ENCODE measurements around the gene GPD1L.

The GPD1L gene

DNA sequence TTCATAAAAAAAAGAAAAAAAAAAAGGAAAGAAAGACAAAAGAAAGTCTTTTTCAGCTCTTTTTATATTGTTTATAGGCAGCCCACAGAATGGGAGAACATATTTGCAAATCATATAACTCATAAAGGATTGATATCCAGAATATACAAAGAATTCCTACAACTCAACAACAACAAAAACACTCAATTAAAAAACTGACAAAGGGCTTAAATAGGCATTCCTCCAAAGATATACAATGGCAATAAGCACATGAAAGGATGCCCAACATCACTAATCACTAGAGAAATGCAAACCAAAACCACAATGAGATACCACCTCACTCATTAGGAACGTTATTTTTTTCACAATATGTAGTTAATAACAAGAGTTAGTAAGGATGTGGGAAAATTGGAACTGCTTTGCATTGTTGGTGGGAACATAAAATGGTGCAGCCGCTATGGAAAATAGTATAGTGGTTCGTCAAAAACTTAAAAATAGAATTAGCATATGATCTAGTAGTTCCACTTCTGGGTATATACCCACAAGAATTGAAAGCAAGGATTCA, 77.8 kb downstream of the GPD1L start:
- no peak for ATAC-seq
- TF ChIP-seq, protein P1, sequence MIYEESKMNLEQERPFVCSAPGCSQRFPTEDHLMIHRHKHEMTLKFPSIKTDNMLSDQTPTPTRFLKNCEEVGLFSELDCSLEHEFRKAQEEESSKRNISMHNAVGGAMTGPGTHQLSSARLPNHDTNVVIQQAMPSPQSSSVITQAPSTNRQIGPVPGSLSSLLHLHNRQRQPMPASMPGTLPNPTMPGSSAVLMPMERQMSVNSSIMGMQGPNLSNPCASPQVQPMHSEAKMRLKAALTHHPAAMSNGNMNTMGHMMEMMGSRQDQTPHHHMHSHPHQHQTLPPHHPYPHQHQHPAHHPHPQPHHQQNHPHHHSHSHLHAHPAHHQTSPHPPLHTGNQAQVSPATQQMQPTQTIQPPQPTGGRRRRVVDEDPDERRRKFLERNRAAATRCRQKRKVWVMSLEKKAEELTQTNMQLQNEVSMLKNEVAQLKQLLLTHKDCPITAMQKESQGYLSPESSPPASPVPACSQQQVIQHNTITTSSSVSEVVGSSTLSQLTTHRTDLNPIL (CRISPR knock-in tag; IDR thresholded peaks at IDR 0.05; ENCODE audit: low read depth): no peak
- TF ChIP-seq OSR1 (CRISPR knock-in tag; IDR thresholded peaks at IDR 0.05) (no peak), SNAI2 (CRISPR knock-in tag; IDR thresholded peaks at IDR 0.05) (no peak), ESRRG (CRISPR knock-in tag; IDR thresholded peaks at IDR 0.05) (no peak), RARB (CRISPR knock-in tag; IDR thresholded peaks at IDR 0.05) (no peak), ISL1 (CRISPR knock-in tag; IDR thresholded peaks at IDR 0.05) (no peak), CSRNP3 (CRISPR knock-in tag; IDR thresholded peaks at IDR 0.05) (no peak), ZNF8 (CRISPR knock-in tag; IDR thresholded peaks at IDR 0.05) (no peak), PPARA (CRISPR knock-in tag; IDR thresholded peaks at IDR 0.05; ENCODE audit: borderline replicate concordance) (no peak), GLIS3 (CRISPR knock-in tag; IDR thresholded peaks at IDR 0.05) (no peak), TCF4 (CRISPR knock-in tag; IDR thresholded peaks at IDR 0.05; ENCODE audit: borderline replicate concordance) (no peak)
- TF ChIP-seq, protein P2, sequence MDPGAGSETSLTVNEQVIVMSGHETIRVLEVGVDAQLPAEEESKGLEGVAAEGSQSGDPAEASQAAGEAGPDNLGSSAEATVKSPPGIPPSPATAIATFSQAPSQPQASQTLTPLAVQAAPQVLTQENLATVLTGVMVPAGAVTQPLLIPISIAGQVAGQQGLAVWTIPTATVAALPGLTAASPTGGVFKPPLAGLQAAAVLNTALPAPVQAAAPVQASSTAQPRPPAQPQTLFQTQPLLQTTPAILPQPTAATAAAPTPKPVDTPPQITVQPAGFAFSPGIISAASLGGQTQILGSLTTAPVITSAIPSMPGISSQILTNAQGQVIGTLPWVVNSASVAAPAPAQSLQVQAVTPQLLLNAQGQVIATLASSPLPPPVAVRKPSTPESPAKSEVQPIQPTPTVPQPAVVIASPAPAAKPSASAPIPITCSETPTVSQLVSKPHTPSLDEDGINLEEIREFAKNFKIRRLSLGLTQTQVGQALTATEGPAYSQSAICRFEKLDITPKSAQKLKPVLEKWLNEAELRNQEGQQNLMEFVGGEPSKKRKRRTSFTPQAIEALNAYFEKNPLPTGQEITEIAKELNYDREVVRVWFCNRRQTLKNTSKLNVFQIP (CRISPR knock-in tag; IDR thresholded peaks at IDR 0.05; ENCODE audit: borderline replicate concordance, low read depth): no peak

DNA sequence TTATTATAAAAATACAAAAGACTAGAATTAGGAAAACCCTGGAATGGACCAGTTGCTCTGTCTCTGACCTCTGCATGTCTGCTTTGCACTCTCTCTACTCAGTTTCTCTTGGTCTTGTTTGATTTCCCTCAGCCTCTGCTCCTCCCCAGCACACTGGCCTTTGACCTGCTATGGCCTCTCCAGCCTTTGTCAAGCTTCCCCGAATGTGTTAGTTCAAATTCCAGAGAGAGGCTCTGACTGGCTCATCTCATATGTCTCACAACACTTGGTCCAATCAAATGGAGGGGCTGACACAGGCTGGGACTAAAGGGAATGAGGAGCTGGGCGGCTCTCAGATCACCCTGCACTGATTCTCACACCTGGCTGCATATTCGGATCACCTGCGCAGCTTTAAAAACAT, 79.7 kb downstream of the GPD1L start:
- no peak for TF ChIP-seq TCF4 (CRISPR knock-in tag; IDR thresholded peaks at IDR 0.05; ENCODE audit: borderline replicate concordance)
- TF ChIP-seq, protein P3, sequence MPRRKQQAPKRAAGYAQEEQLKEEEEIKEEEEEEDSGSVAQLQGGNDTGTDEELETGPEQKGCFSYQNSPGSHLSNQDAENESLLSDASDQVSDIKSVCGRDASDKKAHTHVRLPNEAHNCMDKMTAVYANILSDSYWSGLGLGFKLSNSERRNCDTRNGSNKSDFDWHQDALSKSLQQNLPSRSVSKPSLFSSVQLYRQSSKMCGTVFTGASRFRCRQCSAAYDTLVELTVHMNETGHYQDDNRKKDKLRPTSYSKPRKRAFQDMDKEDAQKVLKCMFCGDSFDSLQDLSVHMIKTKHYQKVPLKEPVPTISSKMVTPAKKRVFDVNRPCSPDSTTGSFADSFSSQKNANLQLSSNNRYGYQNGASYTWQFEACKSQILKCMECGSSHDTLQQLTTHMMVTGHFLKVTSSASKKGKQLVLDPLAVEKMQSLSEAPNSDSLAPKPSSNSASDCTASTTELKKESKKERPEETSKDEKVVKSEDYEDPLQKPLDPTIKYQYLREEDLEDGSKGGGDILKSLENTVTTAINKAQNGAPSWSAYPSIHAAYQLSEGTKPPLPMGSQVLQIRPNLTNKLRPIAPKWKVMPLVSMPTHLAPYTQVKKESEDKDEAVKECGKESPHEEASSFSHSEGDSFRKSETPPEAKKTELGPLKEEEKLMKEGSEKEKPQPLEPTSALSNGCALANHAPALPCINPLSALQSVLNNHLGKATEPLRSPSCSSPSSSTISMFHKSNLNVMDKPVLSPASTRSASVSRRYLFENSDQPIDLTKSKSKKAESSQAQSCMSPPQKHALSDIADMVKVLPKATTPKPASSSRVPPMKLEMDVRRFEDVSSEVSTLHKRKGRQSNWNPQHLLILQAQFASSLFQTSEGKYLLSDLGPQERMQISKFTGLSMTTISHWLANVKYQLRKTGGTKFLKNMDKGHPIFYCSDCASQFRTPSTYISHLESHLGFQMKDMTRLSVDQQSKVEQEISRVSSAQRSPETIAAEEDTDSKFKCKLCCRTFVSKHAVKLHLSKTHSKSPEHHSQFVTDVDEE (CRISPR knock-in tag; IDR thresholded peaks at IDR 0.05): no peak
- TF ChIP-seq ZNF565 (CRISPR knock-in tag; conservative IDR thresholded peaks at IDR 0.05; ENCODE audit: low read depth): no peak
- no peak for TF ChIP-seq CSRNP3 (CRISPR knock-in tag; IDR thresholded peaks at IDR 0.05)
- no peak for TF ChIP-seq ISL1 (CRISPR knock-in tag; IDR thresholded peaks at IDR 0.05)
- no peak for TF ChIP-seq ZC3H10 (CRISPR knock-in tag; IDR thresholded peaks at IDR 0.05)
- no peak for TF ChIP-seq SNAI2 (CRISPR knock-in tag; IDR thresholded peaks at IDR 0.05)
- TF ChIP-seq ESRRG (CRISPR knock-in tag; IDR thresholded peaks at IDR 0.05): no peak
- TF ChIP-seq, protein P2 (CRISPR knock-in tag; IDR thresholded peaks at IDR 0.05; ENCODE audit: borderline replicate concordance, low read depth): no peak
- no peak for TF ChIP-seq GLIS3 (CRISPR knock-in tag; IDR thresholded peaks at IDR 0.05)
- no peak for TF ChIP-seq ZNF70 (CRISPR knock-in tag; IDR thresholded peaks at IDR 0.05)
- TF ChIP-seq BACH2 (CRISPR knock-in tag; IDR thresholded peaks at IDR 0.05; ENCODE audit: borderline replicate concordance): no peak
- TF ChIP-seq OSR1 (CRISPR knock-in tag; IDR thresholded peaks at IDR 0.05): no peak
- TF ChIP-seq PATZ1 (CRISPR knock-in tag; IDR thresholded peaks at IDR 0.05; ENCODE audit: borderline replicate concordance): no peak
- TF ChIP-seq ZFP3 (CRISPR knock-in tag; IDR thresholded peaks at IDR 0.05): no peak
- no peak for ATAC-seq

Data from SK-N-SH treated with all-trans-retinoic acid at 6 μM for 48 hours (cell line).